DOHH2 (cell line): ENCODE results near the gene AUNIP.

ENCODE experiments used
- EZH2phosphoT487 ChIP-seq: fragments of 200-600 bp; sonication (generic); IDR thresholded peaks from 2 replicates; pipeline ENCODE4 v1.6.1; 2017; ENCODE audit warnings: borderline replicate concordance, mild to moderate bottlenecking, antibody characterized with exemption, low read length, moderate library complexity, mixed read lengths
- TF ChIP-seq, protein P1 (sequence below): fragments of 200-600 bp; sonication (generic); IDR thresholded peaks from one replicate; pipeline ENCODE4 v1.5.1; 2014; ENCODE audit warnings: antibody characterized with exemption, mild to moderate bottlenecking, low read depth, low read length; ENCODE audit not compliant: poor library complexity, severe bottlenecking

DNA sequence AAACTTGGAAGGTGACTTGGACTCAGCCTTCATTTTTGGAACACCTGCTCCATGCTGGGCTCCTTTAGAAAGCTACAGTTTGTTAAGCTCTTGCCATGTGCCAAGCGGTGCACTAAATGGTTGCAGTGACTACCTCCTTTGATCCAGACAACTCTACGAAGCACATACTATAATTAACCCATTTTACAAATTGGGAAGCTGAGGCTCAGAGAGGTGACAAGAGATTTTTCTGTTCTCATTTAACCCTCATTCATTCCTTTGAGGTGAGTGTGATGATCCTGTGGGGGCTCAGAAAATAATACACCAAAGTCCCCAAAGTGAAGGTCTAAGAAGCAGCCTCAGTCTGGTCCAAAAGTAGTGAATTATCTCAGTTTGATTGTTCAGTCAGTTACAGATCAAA is 17.9 kb upstream of the AUNIP start:
- TF ChIP-seq, protein P1, sequence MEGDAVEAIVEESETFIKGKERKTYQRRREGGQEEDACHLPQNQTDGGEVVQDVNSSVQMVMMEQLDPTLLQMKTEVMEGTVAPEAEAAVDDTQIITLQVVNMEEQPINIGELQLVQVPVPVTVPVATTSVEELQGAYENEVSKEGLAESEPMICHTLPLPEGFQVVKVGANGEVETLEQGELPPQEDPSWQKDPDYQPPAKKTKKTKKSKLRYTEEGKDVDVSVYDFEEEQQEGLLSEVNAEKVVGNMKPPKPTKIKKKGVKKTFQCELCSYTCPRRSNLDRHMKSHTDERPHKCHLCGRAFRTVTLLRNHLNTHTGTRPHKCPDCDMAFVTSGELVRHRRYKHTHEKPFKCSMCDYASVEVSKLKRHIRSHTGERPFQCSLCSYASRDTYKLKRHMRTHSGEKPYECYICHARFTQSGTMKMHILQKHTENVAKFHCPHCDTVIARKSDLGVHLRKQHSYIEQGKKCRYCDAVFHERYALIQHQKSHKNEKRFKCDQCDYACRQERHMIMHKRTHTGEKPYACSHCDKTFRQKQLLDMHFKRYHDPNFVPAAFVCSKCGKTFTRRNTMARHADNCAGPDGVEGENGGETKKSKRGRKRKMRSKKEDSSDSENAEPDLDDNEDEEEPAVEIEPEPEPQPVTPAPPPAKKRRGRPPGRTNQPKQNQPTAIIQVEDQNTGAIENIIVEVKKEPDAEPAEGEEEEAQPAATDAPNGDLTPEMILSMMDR, result no peak
- no peak for TF ChIP-seq EZH2phosphoT487
